GM12878 (cell line): ENCODE data around the gene WDFY1. TPM values are rescaled to one million over a fixed set of nuclear protein-coding genes. Genes with fewer than 3 reads are reported as not detected.

Experiments used
- ATF7 ChIP-seq: fragments of 450-650 bp; IDR thresholded peaks from 2 replicates; pipeline ENCODE4 v1.6.1; 2016; ENCODE audit warnings: low read depth, mild to moderate bottlenecking
- BHLHE40 ChIP-seq, 2 experiments: fragments of 450-650 bp in 1 of 2; IDR thresholded peaks; 2 replicates each; pipeline ENCODE4 v1.6.1; 2011 to 2017; ENCODE audit warnings: low read depth in 2 of 2, borderline replicate concordance in 1 of 2, improper control_type of control experiment in 1 of 2, low read length in 1 of 2, mild to moderate bottlenecking in 1 of 2
- CBX3 ChIP-seq: fragments of 200-600 bp; sonication (generic); IDR thresholded peaks from 2 replicates; pipeline ENCODE4 v1.6.1; 2016; ENCODE audit warnings: low read depth, borderline replicate concordance
- CREB1 ChIP-seq: IDR thresholded peaks from 2 replicates; pipeline ENCODE4 v1.6.1; 2012; ENCODE audit warnings: low read depth, mild to moderate bottlenecking, inconsistent platforms
- CREM ChIP-seq: IDR thresholded peaks from 2 replicates; pipeline ENCODE4 v1.6.1; 2014; ENCODE audit warnings: antibody characterized with exemption, low read depth
- EED ChIP-seq: sonication (generic); IDR thresholded peaks from 2 replicates; pipeline ENCODE4 v1.6.1; 2016; ENCODE audit warnings: antibody characterized with exemption, low read depth
- ELK1 ChIP-seq: IDR thresholded peaks from 2 replicates; pipeline ENCODE4 v1.6.1; 2012; ENCODE audit warnings: low read depth, low read length, improper control_type of control experiment
- EP300 ChIP-seq, 2 experiments: fragments of 150-350 bp in 1 of 2; IDR thresholded peaks; 2 replicates each; pipeline ENCODE4 v1.6.1; 2011 to 2012; ENCODE audit warnings: low read depth in 2 of 2, low read length in 2 of 2, borderline replicate concordance in 1 of 2, improper control_type of control experiment in 1 of 2, inconsistent platforms in 1 of 2; ENCODE audit not compliant: control insufficient read depth in 1 of 2
- IKZF2 ChIP-seq, 2 experiments: fragments of 450-650 bp; IDR thresholded peaks; 2 replicates each; pipeline ENCODE4 v1.6.1; 2017; ENCODE audit warnings: mild to moderate bottlenecking in 2 of 2, moderate library complexity in 2 of 2
- KDM1A ChIP-seq: fragments of 200-600 bp; sonication (generic); IDR thresholded peaks from 2 replicates; pipeline ENCODE4 v1.6.1; 2016; ENCODE audit warnings: borderline replicate concordance
- MYB ChIP-seq: fragments of 150-350 bp; IDR thresholded peaks from 2 replicates; pipeline ENCODE4 v1.6.1; 2014; ENCODE audit warnings: mild to moderate bottlenecking, low read depth, low read length, borderline replicate concordance
- PRDM15 ChIP-seq: fragments of 450-650 bp; formaldehyde crosslinking; IDR thresholded peaks from 2 replicates; pipeline ENCODE4 v1.4.0; 2020; ENCODE audit warnings: mild to moderate bottlenecking, moderate library complexity
- RAD51 ChIP-seq: fragments of 450-650 bp; IDR thresholded peaks from 2 replicates; pipeline ENCODE4 v1.6.1; 2016; ENCODE audit warnings: moderate library complexity, mild to moderate bottlenecking, inconsistent platforms
- RELA ChIP-seq: fragments of 450-650 bp; IDR thresholded peaks from 2 replicates; pipeline ENCODE4 v1.8.0; 2014; ENCODE audit warnings: borderline replicate concordance; ENCODE audit not compliant: partially characterized antibody
- SIX5 ChIP-seq: IDR thresholded peaks from 2 replicates; pipeline ENCODE4 v1.6.1; 2011; ENCODE audit warnings: mild to moderate bottlenecking, low read depth, low read length, moderate library complexity; ENCODE audit not compliant: severe bottlenecking
- SKIL ChIP-seq: fragments of 450-650 bp; IDR thresholded peaks from 2 replicates; pipeline ENCODE4 v1.6.1; 2017; ENCODE audit warnings: mild to moderate bottlenecking, low read depth, inconsistent platforms; ENCODE audit not compliant: poor library complexity, severe bottlenecking
- SPI1 ChIP-seq: IDR thresholded peaks from 2 replicates; pipeline ENCODE4 v1.6.1; 2011; ENCODE audit warnings: low read depth, mild to moderate bottlenecking, low read length, moderate library complexity, borderline replicate concordance; ENCODE audit not compliant: insufficient read depth
- STAT3 ChIP-seq: IDR thresholded peaks from 2 replicates; pipeline ENCODE4 v1.6.1; 2011; ENCODE audit warnings: low read depth, low read length, improper control_type of control experiment
- TBL1XR1 ChIP-seq: IDR thresholded peaks from 2 replicates; pipeline ENCODE4 v1.6.1; 2012; ENCODE audit warnings: low read depth, low read length, improper control_type of control experiment
- TCF7 ChIP-seq: IDR thresholded peaks from 2 replicates; pipeline ENCODE4 v1.6.1; 2014; ENCODE audit warnings: antibody characterized with exemption, borderline replicate concordance
- USF2 ChIP-seq: IDR thresholded peaks from 2 replicates; pipeline ENCODE4 v1.6.1; 2011; ENCODE audit warnings: low read depth, low read length, improper control_type of control experiment, borderline replicate concordance
- YY1 ChIP-seq: IDR thresholded peaks from 2 replicates; pipeline ENCODE4 v1.6.1; 2011; ENCODE audit warnings: low read depth, mild to moderate bottlenecking, low read length
- polyA plus RNA-seq, 11 experiments: library from polyadenylated mRNA; depleted of rRNA in 4 of 11; unstranded in 6 of 11; stranded (reverse) in 5 of 11; fragments of >200 nt; fragmentation: Nextera tagmentation in 4 of 11; fragmentation: Illumina TruSeq in 1 of 11; extraction: Ambion mirVana in 4 of 11; extraction: Trizol in 1 of 11; gene quantifications; 1 replicate in 1 of 11; 2 replicates in 10 of 11; pipeline versions ENCODE4 v1.2.1 to v1.2.3, GENCODE V29; 2011 to 2016; ENCODE audit warnings: inconsistent platforms in 2 of 11, missing spikeins in 2 of 11, low read depth in 1 of 11
- total RNA-seq, 4 experiments: library from RNA; depleted of rRNA in 3 of 4; stranded (reverse); fragments of >200 nt in 3 of 4; fragmentation: Illumina TruSeq in 1 of 4; extraction: Trizol in 1 of 4; gene quantifications; 2 replicates each; pipeline versions ENCODE4 v1.2.1 to v1.2.3, GENCODE V29; 2013 to 2021

WDFY1 gene
- total and polyA plus RNA-seq, 10 of the 15 experiments (the other 5 are each of a cell fraction or from before 2014, with no cell fraction given) = 2.9 to 28.1 (median 13.1) TPM

GRCh38 chr2:223957092-223957851, 12.1 kb upstream of the WDFY1 start, which contains the start of gene MRPL44 (continued):
- TF ChIP-seq SKIL (peak; percentile 64), MYB (no peak), USF2 (no peak), KDM1A (no peak), SPI1 (no peak), SIX5 (peak; percentile 84), RELA (peak; percentile 86), BHLHE40 (IDR thresholded peaks at IDR 0.05; ENCODE audit: borderline replicate concordance in 1 of 2, low read depth in 2 of 2, low read length in 1 of 2) (peak; percentile 87 to 90), ELK1 (peak; percentile 81; the same call in 1 of the 2 replicates), EP300 (IDR thresholded peaks at IDR 0.05; ENCODE audit: borderline replicate concordance in 1 of 2, control insufficient read depth in 1 of 2, low read depth in 2 of 2, low read length in 2 of 2) (no peak), RAD51 (no peak), EED (0 out of 2 replicates have a peak, but pooled peaks have one; percentile 25), CBX3 (no peak), ATF7 (0 out of 2 replicates have a peak, but pooled peaks have one; percentile 36), CREB1 (peak; percentile 78), TCF7 (peak; percentile 81), YY1 (peak; percentile 99), TBL1XR1 (peak; percentile 87; the same call in 1 of the 2 replicates), IKZF2 (IDR thresholded peaks at IDR 0.05) (peak; percentile 36 to 73; a peak in 3 of 4 replicates), CREM (peak; percentile 87), STAT3 (no peak), PRDM15 (CRISPR knock-in tag) (no peak)
